OCI-LY3 (cell line): Measurements from ENCODE around the gene CSE1L.
A peak's percentile ranks its signal among the peaks of the same experiment; 100 is the strongest.
"Not testable (repeated sequence)": the region's sequence is repeated elsewhere in the genome, so short reads cannot be mapped to it uniquely, and the experiment has no call there.

Source experiments
- H2AFZ ChIP-seq: fragments of 200-600, 300-600 bp; shearing (Covaris generic); 2 replicates; pipeline ENCODE4 v1.6.0; 2014; ENCODE audit warnings: antibody characterized with exemption, low read depth, low read length
- H3K27ac ChIP-seq: fragments of 200-600, 300-600 bp; sonication (generic); 2 replicates; pipeline ENCODE4 v1.5.1; 2014; ENCODE audit warnings: mild to moderate bottlenecking, low read length, moderate library complexity, mixed read lengths
- H3K27me3 ChIP-seq: fragments of 200-600, 300-600 bp; sonication (generic); 2 replicates; pipeline ENCODE4 v1.6.1; 2014; ENCODE audit warnings: low read depth, low read length, mixed read lengths
- H3K36me3 ChIP-seq: fragments of 200-600, 300-600 bp; sonication (generic); replicated peaks from 2 replicates; pipeline ENCODE3; 2014; ENCODE audit warnings: low read depth, low read length, mixed read lengths
- H3K4me1 ChIP-seq: fragments of 300-600, 200-600 bp; sonication (generic); 2 replicates; pipeline ENCODE4 v1.6.1; 2014; ENCODE audit warnings: low read length, mixed read lengths
- H3K4me2 ChIP-seq: fragments of 200-600, 300-600 bp; sonication (generic); 2 replicates; pipeline ENCODE4 v1.6.1; 2014; ENCODE audit warnings: low read length, mixed read lengths
- H3K4me3 ChIP-seq: fragments of 300-600, 200-600 bp; sonication (generic); 2 replicates; pipeline ENCODE4 v1.5.1; 2014; ENCODE audit warnings: antibody characterized with exemption, mild to moderate bottlenecking, low read length, moderate library complexity
- H3K79me2 ChIP-seq: fragments of 300-600, 200-600 bp; shearing (Covaris generic); 2 replicates; pipeline ENCODE4 v1.6.1; 2014; ENCODE audit warnings: mild to moderate bottlenecking, low read length, mixed read lengths
- H3K9ac ChIP-seq: fragments of 300-600, 200-600 bp; shearing (Covaris generic); 2 replicates; pipeline ENCODE4 v1.6.0; 2014; ENCODE audit warnings: mild to moderate bottlenecking, low read length, moderate library complexity
- H3K9me3 ChIP-seq: fragments of 200-600, 300-600 bp; shearing (Covaris generic); 2 replicates; pipeline ENCODE4 v1.6.1; 2014; ENCODE audit warnings: low read length, mixed read lengths; ENCODE audit not compliant: insufficient read depth
- H4K20me1 ChIP-seq: fragments of 200-600, 300-600 bp; sonication (generic); 2 replicates; pipeline ENCODE4 v1.6.1; 2016; ENCODE audit warnings: low read length, mixed read lengths; ENCODE audit not compliant: insufficient read depth
- CTCF ChIP-seq: fragments of 200-600, 300-600 bp; sonication (generic); IDR thresholded peaks from 2 replicates; pipeline ENCODE4 v1.5.1; 2014; ENCODE audit warnings: antibody characterized with exemption, low read length, low read depth
- EZH2phosphoT487 ChIP-seq: fragments of 200-600 bp; shearing (Covaris generic); IDR thresholded peaks from 2 replicates; pipeline ENCODE4 v1.6.1; 2018; ENCODE audit warnings: antibody characterized with exemption, mixed run types, low read depth

The CSE1L gene

GRCh38 chr20:49063279-49063678 lies 17.2 kb downstream of the CSE1L start:
- Histone ChIP-seq H3K36me3 (peaks cover 57% of the 10 kb centered on the region), H3K79me2 (peaks cover 70% of the 10 kb centered on the region), H3K4me2 (no peak overlapping the region), H3K27me3 (no peaks in the 10 kb centered on the region), H2AFZ (no peak overlapping the region), H3K27ac (no peak overlapping the region), H3K4me3 (no peak overlapping the region), H4K20me1 (peaks cover 25% of the 10 kb centered on the region), H3K9me3 (no peaks in the 10 kb centered on the region), H3K9ac (no peak overlapping the region), H3K4me1 (no peaks in the 10 kb centered on the region)
- TF ChIP-seq EZH2phosphoT487 (no peak), CTCF (no peak)

- H3K4me1 ChIP-seq = peaks cover 15% of the 10 kb centered on the region
- H3K9ac ChIP-seq = no peak overlapping the region
- H3K79me2 ChIP-seq = peaks cover 32% of the 10 kb centered on the region
- no peak overlapping the region for H2AFZ ChIP-seq
- H3K4me3 ChIP-seq = no peak overlapping the region
- no peak overlapping the region for H3K4me2 ChIP-seq
- TF ChIP-seq EZH2phosphoT487 (no peak), CTCF (no peak)
- H4K20me1 ChIP-seq = no peaks in the 10 kb centered on the region
- no peaks in the 10 kb centered on the region for H3K27me3 ChIP-seq
- no peak overlapping the region for H3K27ac ChIP-seq
- peaks cover 70% of the 10 kb centered on the region for H3K36me3 ChIP-seq
- H3K9me3 ChIP-seq = no peaks in the 10 kb centered on the region
These were observed 28.4 kb downstream of the CSE1L start for GRCh38 chr20:49074521-49074920.

GRCh38 chr20:49078310-49078709 lies 32.2 kb downstream of the CSE1L start:
- Histone ChIP-seq H3K79me2 (peaks cover 42% of the 10 kb centered on the region), H4K20me1 (no peaks in the 10 kb centered on the region; the same call in 1 of the 2 replicates), H2AFZ (no peak overlapping the region), H3K4me2 (no peak overlapping the region), H3K4me3 (no peak overlapping the region), H3K27me3 (no peaks in the 10 kb centered on the region), H3K9ac (no peak overlapping the region), H3K9me3 (no peaks in the 10 kb centered on the region), H3K4me1 (peaks cover 16% of the 10 kb centered on the region), H3K36me3 (peaks cover 74% of the 10 kb centered on the region), H3K27ac (peak overlapping the region; percentile 19; the same call in 1 of the 2 replicates)
- TF ChIP-seq CTCF (no peak), EZH2phosphoT487 (no peak)

- H3K4me2 ChIP-seq, H3K4me3 ChIP-seq, H3K27me3 ChIP-seq, H3K9me3 ChIP-seq, H4K20me1 ChIP-seq, H3K9ac ChIP-seq, H3K27ac ChIP-seq, H2AFZ ChIP-seq: not testable (repeated sequence)
- H3K4me1 ChIP-seq = peaks cover 16% of the 10 kb centered on the region
- peaks cover 79% of the 10 kb centered on the region for H3K36me3 ChIP-seq
- peaks cover 51% of the 10 kb centered on the region for H3K79me2 ChIP-seq
These were observed 36.2 kb downstream of the CSE1L start for GRCh38 chr20:49082295-49082694.

- no peaks in the 10 kb centered on the region for H4K20me1 ChIP-seq
- TF ChIP-seq CTCF = no peak
- TF ChIP-seq EZH2phosphoT487 = no peak
- H3K9me3 ChIP-seq = no peaks in the 10 kb centered on the region
- H2AFZ ChIP-seq = no peak overlapping the region
- H3K79me2 ChIP-seq = peaks cover 29% of the 10 kb centered on the region
- H3K4me3 ChIP-seq = no peak overlapping the region
- H3K27me3 ChIP-seq = no peaks in the 10 kb centered on the region
- H3K36me3 ChIP-seq = peaks cover 81% of the 10 kb centered on the region
- H3K4me2 ChIP-seq = no peak overlapping the region
- no peak overlapping the region for H3K9ac ChIP-seq
- H3K27ac ChIP-seq = no peak overlapping the region
- no peaks in the 10 kb centered on the region for H3K4me1 ChIP-seq
These were observed 45.0 kb downstream of the CSE1L start for GRCh38 chr20:49091104-49091503.
